Stimulated activated CD8-positive, alpha-beta memory T cell treated with anti-CD3 and anti-CD28 coated beads, Interleukin-7, amount 100 ng/mL, for 48 hours (primary cell): ENCODE measurements around the gene LRRIQ4.
A peak's percentile ranks its signal among the peaks of the same experiment; 100 is the strongest.

ENCODE experiments used
- DNase-seq, 2 donors: peaks; one replicate each; pipeline ENCODE4 v3.0.0-alpha.2; 2020; ENCODE audit warnings: low read depth in 1 of 2; ENCODE audit errors: extremely low read depth in 1 of 2

The LRRIQ4 gene

DNA sequence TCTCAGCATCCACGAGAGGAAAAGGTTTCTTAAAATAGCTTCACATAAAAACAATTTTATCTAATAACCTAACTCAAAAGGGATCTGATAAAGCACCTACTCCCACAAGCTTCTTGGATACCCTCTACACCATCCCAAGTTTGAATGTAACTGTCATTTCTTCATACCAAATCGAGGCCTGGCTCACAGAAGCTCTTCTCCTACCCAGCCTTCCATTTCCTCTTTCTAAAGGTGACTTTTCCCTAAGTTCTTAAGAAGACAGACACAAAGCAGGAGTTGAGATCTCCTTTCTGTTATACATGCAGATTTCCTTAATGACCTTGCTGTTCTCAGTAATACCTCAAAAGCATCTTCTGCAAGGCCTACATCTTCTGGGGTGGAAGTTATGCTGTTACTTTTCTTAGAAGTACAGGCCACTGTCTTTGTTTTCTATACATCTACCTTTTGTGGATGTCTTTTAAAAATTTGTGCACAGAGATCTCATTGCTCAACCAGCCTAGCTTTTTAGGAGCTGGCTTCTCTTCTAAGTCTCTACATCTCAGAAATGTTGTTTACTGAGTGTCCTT, 3.4 kb upstream of the LRRIQ4 start:
- no peak for DNase-seq

DNA sequence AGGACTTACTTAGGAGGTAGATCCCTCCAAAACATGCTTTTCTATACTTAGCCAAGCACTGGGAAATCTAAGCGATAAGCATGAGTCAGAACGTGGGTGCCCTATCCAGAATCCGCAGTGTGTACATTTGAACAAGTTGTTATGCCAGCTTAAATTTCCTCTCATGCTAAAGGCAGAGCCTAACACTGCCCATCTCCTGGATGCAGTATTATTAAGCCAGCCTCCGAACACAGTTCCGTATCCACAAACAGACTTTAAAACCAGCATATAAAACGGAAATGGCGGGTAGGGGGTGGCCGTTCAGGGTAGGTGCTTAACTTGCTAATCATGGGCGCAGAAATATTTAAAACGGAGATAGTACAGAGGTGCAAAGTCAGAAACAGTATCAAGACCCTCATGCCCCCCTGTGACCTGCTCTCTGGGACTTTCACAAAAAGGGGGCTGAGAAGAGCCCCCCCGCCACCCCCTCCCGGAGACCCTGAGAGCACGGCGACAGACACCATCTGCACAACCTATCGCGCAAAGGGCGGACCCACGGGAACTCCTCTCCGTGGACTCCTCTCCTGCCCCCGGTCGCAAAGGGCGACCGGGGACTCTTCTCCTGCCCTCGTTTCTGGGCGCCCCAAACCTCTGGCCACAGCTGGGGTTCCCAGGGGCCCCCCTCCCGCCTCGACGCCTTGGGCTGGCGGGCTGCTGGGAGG, 889 bp upstream of the LRRIQ4 start:
- DNase-seq: no peak

DNA sequence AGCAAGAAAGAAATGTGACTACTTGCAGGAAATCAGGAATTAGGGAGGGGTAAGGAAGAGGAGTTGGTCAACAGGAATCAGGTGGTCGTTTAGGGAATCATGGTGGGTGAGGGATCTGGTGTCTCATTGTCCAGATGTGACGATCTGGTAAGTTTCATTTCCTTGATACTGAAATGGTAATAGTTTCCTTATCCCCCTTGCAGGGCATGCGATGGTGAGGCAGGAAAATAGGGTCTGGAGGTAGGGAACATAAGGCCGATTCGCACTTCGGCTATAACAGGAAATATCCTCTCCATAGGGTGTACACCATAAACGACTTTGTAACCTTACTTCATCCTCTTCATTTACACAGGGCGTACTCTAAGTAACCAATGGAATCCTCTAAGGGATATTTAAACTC, 608 bp downstream of the LRRIQ4 start:
- no peak for DNase-seq

DNA sequence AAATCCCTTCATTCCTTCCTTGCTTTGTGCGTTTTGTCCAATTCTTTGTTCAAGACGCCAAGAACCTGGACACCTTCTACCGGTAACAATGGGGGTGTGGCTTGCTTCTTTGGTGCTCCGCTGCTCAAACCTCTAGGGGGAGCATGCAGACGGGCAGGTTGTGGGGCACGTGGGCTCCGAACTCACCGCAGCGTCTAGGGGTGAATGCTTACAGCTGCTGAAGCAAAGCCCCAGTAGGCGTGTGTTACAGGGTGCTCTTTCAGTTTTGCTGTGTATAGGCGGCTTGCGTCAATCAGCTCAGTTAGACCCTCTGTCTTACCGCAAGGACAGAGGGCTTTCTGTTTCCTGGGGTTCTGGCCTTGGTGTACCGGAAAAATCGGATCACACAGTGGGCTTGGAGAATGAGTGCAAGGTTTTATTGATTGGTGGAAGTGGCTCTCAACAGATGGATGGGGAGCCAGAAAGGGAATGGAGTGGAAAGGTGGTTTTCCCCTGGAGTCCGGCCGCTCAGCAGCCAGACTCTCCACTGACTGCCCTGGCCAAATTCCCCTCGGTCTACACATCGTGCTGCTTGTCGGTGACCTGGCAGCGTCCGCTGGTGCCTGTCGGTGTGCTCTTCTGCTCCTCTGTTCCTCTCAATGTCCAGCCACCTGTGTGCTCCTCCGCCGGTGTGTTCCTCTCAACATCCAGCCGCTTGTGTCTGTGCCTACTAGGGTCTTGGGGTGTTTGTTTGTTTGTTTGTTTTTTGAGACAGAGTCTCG, 1.3 kb downstream of the LRRIQ4 start:
- DNase-seq: peak; percentile 53 to 82

DNA sequence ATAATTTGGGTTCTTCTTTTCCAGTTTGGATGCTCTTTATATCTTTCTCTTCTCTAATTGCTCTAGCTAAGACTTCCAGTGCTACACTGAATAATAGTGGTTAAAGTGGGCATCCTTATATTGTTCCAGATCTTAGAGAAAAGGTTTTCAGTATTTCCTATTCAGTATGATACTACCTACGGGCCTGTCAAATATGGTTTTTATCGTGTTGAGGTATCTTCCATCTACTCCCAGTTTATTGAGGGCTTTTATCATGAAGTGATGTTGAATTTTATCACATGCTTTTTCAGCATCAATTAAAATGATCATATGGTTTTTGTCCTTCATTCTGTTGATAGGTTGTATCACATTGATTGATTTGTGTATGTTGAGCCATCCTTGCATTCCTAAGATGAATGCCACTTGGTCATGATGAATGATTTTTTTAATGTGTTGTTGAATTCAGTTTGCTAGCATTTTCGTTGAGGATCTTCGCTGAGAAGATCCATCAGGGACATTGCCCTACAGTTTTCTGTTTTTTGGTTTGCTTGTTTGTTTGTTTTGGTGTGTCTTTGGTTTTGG, 3.0 kb downstream of the LRRIQ4 start:
- no peak for DNase-seq

DNA sequence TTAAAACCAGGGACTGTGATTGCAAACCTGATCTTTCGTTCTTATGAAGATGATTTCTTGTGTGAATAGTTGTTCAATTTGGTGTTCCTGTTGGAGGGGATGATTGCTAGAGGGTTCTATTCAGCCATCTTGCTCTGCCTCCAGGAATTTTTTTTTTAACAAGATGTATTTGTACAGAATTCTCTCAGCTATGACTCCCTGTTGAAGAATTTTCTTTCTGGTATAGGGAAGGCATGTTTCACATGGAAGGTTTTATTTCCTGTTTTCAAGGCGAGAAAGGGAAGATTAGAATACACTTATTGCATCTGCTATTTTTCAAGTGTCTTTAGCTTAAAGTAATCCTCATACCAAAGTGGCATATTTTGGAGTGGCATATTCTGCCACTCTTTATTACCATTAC, 5.6 kb downstream of the LRRIQ4 start:
- DNase-seq: no peak

DNA sequence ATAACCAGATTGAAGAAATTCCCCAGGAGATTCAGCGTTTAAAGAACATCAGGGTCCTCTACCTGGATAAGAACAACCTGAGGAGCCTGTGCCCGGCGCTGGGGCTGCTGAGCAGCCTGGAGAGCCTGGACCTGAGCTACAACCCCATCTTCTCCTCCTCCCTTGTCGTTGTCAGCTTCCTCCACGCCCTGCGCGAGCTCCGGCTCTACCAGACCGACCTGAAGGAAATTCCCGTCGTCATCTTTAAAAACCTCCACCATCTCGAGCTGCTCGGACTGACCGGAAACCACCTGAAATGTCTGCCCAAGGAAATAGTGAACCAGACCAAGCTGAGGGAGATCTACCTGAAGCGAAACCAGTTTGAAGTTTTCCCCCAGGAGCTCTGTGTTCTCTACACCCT, 9.4 kb downstream of the LRRIQ4 start:
- no peak for DNase-seq

DNA sequence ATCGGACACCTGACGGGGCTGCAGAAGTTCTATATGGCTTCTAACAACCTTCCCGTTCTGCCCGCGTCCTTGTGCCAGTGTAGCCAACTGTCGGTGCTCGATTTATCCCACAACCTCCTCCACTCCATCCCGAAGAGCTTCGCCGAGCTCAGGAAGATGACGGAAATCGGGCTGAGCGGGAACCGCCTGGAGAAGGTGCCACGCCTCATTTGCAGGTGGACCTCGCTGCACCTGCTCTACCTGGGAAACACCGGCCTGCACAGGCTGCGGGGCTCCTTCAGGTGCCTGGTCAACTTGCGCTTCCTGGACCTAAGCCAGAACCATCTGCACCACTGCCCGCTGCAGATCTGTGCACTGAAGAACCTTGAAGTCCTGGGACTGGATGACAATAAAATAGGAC, 9.9 kb downstream of the LRRIQ4 start:
- DNase-seq: no peak

DNA sequence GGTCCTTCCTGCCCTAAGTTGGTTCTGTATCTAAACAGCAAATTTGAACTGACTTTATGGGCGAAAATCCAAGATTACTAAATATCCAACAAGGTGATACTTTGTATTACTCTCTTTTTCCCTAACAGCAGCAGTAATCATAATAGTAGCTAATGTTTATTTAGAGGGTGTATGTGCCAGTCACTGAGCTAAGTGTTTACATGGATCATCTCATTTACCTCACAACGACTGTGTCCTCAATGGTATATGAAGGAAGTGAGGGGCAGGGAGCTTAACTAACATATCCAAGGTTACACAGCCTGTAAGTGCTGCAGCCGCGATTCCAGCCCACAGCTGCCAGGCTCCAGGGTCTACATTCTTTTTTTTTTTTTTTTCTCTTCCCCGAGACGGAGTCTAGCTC, 10.3 kb downstream of the LRRIQ4 start:
- DNase-seq: no peak

DNA sequence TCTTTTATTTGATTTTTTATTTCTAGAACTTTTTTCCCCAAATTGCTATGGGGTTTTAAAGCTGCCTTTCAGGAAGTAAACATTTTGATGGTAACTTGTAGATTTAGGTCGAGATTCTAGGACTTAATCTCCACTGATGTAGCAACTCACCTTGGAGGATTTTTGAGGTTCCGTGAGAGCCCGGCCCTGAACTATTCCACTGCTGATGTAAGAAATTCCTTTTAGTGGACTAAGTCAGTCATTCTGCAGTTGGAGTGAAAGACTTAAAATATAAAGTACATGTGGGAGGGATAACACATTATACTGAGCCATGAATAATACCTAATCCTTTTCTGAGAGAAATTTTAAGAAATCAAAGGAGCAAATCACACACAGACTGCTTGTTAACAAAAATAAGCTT, 12.6 kb downstream of the LRRIQ4 start:
- DNase-seq: no peak

DNA sequence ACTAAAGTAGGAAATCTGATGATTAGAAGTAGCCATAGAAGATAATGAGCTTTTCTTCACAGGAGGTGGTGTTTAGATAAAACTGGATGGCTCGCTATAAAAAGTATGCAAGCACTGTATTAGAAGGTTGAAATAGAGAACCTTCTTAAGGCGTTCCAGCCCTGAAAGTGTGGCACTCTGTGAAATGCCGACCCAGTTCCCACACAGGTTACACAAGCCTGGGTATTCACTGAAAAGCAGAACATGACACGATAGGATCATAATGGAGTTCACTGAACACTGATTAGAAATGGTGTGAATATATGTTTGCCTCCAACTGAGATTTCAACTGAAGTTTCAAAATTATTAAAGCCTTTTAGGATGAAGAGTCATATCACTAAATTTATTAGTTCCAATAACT, 15.0 kb downstream of the LRRIQ4 start:
- DNase-seq: no peak

DNA sequence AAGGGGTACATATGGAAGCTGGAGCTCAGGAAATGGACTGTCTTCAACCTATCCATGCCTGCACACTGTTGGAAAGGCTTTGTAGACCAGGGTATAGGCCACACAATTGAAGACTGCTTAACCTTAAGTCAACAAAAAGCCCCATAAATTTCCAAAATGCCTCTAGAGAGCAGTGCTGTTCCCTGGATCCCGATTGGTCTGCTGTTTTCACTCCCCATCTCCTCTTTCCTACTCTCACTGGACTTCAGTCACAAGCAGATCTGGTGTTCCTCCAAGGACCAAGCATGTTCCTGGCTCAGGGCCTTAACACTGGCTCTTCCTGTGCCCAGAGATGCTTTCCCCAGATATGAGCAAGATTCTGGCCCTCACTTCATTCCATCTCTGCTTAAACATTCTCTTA, 22.9 kb downstream of the LRRIQ4 start:
- DNase-seq: no peak

DNA sequence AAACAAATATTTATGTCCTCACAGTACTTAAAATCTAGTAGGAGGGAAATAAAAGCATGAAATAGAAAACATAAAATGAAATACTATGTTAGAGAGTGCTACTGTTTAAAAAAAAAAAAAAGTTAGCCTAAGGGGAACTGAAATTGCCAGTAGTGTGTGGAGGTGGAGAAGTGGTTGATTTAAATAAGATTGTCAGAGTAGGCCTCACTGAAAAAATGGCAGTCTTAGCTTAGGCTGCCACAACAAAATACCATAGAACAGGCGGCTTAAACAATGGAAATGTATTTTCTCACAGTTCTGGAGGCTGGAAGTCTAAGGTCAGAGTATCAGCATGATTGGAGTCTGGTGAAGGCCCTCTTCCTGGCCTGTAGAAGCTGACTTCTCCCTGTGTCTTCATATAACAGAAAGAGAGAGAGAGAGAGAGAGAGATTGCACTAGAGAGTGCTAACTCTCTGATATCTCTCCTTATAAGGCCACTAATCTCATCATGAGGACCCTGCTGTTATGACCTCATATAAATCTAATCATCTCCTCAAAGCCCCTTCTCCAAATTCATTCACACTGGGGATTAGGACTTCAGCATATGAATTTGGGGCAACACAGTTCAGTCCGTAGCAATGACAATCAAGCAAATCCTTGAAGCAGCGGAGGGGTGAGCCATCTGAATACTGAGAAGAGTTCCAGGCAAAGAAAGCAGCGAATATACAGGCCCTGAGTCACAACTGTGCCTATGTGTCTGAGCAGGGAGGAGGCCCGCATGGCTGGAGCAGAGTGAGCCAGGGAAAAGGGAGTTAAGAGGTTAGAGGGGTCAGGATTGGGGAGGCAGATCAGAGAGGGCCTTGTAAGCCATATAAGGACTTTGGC, 23.6 kb downstream of the LRRIQ4 start:
- DNase-seq: no peak

DNA sequence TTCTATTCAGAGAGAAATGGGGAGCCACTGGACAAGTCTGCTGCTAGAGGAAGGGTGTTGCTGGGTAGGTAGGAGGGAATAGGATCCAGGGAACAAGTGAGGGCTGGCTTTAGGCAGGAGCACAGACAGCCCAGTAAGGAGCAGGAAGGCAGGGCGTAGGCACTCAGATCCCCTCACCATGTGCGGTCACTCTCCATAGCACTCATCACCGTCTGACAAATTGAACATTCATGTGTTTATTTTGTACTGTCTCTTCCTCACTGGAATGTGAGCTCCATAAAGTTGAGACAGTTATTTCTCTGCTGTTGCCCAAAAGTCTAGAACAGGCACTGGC, 24.2 kb downstream of the LRRIQ4 start:
- DNase-seq: no peak

DNA sequence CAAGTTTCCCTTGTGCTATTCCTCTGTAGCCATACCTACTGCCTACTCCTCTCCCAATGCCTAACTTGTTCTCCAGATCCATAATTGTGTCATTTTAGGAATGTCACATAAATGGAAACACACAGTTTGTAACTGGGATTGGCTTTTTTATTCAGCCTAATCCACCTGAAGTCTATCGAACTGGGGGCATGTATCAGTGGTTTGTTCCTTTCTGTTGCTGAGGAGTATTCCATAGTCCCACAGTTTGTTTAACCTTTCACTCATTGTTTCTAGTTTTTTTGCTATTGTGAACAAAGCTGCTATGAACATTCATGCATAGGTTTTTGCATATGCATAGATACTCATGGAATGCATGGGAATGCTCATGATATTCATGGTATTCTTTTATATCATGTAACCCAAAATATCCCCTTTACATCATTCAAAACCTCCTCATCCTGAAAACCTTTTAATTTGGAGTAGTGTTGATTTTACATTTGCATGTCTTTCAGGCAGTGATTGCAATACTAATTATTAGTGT, 25.9 kb downstream of the LRRIQ4 start:
- DNase-seq: no peak

DNA sequence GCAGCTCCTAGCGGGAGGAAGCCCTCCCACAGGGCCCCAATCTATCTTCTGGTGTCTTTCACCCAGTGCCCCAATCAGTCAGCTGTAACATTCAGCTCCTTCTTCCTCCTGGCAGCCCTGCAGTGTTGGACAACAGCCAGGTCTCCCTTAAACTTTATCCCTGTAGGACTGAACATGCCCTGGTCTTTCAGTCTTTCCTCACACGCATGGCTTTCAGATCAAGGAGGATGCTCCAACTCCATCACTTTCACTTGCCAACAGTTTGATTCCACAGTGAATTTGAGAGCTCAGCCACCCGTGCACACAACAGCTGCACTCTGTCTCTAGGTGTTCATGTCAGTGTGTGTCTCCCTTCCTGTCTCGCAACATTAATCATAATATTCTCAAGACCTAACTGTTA, 28.5 kb downstream of the LRRIQ4 start:
- DNase-seq: no peak

DNA sequence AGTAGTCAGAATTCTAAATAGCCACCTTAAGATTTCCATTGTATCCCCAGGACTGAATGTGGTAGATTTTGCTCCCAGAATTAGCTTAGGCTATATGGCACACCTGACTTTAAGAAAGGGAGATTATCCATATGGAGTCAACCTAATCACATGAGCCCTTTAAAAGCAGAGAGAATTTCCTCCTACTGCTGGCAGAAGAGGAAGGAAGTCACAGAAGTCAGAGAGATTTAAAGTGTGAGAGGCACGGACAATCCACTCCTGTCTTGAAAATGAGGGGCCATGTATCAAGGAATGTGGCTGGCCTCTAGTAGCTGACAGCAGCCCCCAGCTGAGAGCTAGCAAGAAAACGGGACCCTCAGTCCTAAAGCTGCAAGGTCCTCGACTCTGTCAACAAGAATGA, 30.3 kb downstream of the LRRIQ4 start:
- DNase-seq: no peak

DNA sequence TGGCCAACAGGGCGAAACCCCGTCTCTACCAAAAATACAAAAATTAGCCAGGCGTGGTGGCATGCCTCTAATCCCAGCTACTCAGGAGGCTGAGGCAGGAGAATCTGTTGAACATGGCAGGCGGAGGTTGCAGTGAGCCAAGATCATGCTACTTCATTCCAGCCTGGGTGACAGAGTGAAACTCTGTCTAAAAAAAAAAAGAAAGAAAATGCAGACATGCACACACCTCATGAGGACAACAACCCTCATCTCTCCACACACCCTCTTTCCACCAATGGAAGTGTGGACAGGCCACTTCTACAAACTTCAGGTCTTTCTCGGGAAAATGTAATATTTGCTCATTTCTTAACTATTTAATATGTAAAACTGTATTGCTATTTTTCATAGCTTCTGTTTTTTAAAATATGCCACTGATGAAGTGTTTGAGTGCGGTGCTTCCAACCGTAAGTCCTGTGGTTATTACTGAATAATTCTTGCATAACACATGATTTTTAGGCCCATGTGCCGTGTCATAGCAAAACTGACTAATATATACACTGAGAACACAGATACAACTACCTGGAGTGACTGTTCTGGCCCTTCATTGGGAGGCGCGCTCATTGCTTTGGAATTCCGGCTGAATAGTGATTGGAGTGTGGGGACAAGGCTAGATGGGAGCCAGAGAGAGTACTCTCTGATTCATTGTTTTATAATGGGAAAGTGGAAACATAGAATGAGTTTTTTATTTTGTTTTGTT, 34.0 kb downstream of the LRRIQ4 start:
- DNase-seq: no peak

DNA sequence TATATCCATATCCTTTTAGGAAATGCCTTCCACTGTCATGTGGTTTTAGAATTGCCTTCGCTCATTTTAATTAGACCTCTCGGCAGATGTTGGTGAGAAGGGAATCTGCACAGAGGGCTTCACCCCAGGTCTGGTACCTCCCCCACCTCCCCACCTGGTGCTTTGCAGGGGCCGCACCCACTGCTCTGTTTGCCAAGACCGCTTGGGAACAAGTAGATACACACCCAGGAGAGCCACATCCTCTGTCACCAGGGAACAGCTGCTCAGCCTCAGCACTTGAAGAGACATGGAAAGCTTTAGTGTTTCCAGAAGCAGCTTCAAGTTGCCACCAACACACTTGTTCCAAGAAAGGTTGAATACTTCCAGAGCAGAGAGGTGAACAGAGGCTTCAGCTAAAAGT, 35.2 kb downstream of the LRRIQ4 start:
- DNase-seq: no peak

DNA sequence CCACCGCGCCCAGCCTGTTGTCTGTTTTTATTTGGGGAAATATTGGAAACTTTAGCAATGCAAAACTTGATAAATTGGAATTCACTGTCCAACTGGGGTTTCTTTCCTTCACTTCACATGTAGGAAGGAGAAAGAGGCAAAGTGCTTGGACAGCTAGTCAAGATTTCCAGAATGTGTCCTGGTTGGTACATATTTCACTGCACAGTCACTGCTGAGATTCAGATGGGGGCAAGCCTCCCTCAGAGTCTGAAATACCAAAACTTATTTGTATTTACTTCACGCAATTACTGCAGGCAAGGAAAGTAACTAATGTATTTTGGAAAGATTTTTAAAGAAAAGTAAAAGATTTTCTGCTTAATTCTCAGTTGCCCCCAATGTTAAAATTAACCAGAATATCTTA, 36.1 kb downstream of the LRRIQ4 start:
- DNase-seq: no peak
